Measurements from ENCODE around the gene TXNRD1.

TXNRD1 gene

GRCh38 chr12:104182144-104182543 lies 33.4 kb upstream of the TXNRD1 start:
- H3K79me2 ChIP-seq (ENCODE audit: control insufficient read depth, low read length), result no peaks in the 10 kb centered on the region
- no peaks in the 10 kb centered on the region for H3K36me3 ChIP-seq (ENCODE audit: control insufficient read depth, low read length)
- 0 out of 2 replicates have a peak, but pooled peaks cover 3% of the 10 kb centered on the region for H3K9me3 ChIP-seq (ENCODE audit: control insufficient read depth, insufficient read depth, low read length)
- no peaks in the 10 kb centered on the region for H3K9me2 ChIP-seq (replicated peaks; ENCODE audit: control insufficient read depth, low read length)
- H3K27ac ChIP-seq (ENCODE audit: low read depth, low read length), result no peak overlapping the region
- H4K20me1 ChIP-seq (ENCODE audit: control insufficient read depth, insufficient read depth, low read depth, low read length), result no peaks in the 10 kb centered on the region
- no peaks in the 10 kb centered on the region for H3F3A ChIP-seq (ENCODE audit: control insufficient read depth, insufficient read depth)
- no peaks in the 10 kb centered on the region for H3K27me3 ChIP-seq (ENCODE audit: control insufficient read depth, low read length)
- no peak for TF ChIP-seq CTCF (IDR thresholded peaks at IDR 0.05; ENCODE audit: low read depth, low read length, poor library complexity, severe bottlenecking)
- TF ChIP-seq EZH2phosphoT487 (IDR thresholded peaks at IDR 0.05; ENCODE audit: borderline replicate concordance, low read length), result no peak
- H3K4me1 ChIP-seq (ENCODE audit: control insufficient read depth, low read length), result no peaks in the 10 kb centered on the region
- H3K4me2 ChIP-seq (ENCODE audit: low read length), result no peak overlapping the region
- no peak overlapping the region for H3K4me3 ChIP-seq (ENCODE audit: low read length)

DNA sequence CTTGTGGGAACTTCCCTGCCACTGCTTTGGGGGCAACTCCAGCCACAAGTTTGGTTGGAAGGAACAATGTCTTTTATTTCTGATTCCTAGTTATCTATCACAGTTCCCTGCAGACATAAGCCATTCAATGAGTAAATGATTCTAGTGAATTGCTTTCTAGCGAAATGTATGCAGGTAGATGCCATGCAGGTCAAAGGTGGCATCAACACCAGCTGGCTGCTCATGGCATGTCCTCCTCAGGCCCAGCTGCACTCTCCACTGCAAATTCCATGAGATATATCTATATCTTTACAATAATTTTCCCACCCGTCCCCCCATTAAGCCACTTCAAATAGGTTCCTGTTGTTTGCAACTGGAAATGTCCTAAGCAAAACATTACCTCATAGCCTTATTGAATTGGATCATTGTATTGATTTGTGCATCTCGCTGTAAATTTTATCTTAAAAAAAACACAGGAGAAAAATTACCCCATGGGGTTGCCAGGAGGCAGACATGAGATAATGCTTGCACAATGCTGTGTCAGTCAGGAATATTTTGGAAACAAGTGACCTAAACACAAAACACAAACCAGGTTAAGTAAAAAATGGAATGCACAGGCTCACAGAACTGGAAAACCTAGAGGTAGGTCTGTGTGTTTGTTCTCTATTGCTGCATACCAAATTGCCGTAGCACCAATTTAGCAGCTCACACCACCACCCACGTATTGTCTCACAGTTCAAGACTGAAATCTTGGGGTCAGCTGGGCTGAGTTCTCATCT lies 32.8 kb upstream of the TXNRD1 start:
- H3K4me2 ChIP-seq (ENCODE audit: low read length), result no peak overlapping the region
- no peaks in the 10 kb centered on the region for H4K20me1 ChIP-seq (ENCODE audit: control insufficient read depth, insufficient read depth, low read depth, low read length)
- H3K79me2 ChIP-seq (ENCODE audit: control insufficient read depth, low read length), result no peaks in the 10 kb centered on the region
- no peaks in the 10 kb centered on the region for H3K9me2 ChIP-seq (replicated peaks; ENCODE audit: control insufficient read depth, low read length)
- 0 out of 2 replicates have a peak, but pooled peaks cover 3% of the 10 kb centered on the region for H3K9me3 ChIP-seq (ENCODE audit: control insufficient read depth, insufficient read depth, low read length)
- no peak overlapping the region for H3K4me3 ChIP-seq (ENCODE audit: low read length)
- no peaks in the 10 kb centered on the region for H3F3A ChIP-seq (ENCODE audit: control insufficient read depth, insufficient read depth)
- H3K4me1 ChIP-seq (ENCODE audit: control insufficient read depth, low read length), result no peaks in the 10 kb centered on the region
- H3K36me3 ChIP-seq (ENCODE audit: control insufficient read depth, low read length), result no peaks in the 10 kb centered on the region
- H3K27ac ChIP-seq (ENCODE audit: low read depth, low read length), result no peak overlapping the region
- H3K27me3 ChIP-seq (ENCODE audit: control insufficient read depth, low read length), result no peaks in the 10 kb centered on the region
- no peak for TF ChIP-seq CTCF (IDR thresholded peaks at IDR 0.05; ENCODE audit: low read depth, low read length, poor library complexity, severe bottlenecking)
- no peak for TF ChIP-seq EZH2phosphoT487 (IDR thresholded peaks at IDR 0.05; ENCODE audit: borderline replicate concordance, low read length)

GRCh38 chr12:104183443-104183842 lies 32.1 kb upstream of the TXNRD1 start:
- no peak overlapping the region for H3K4me3 ChIP-seq (ENCODE audit: low read length)
- no peak overlapping the region for H3K4me2 ChIP-seq (ENCODE audit: low read length)
- H3K27ac ChIP-seq (ENCODE audit: low read depth, low read length), result no peak overlapping the region
- no peaks in the 10 kb centered on the region for H3F3A ChIP-seq (ENCODE audit: control insufficient read depth, insufficient read depth)
- no peaks in the 10 kb centered on the region for H3K36me3 ChIP-seq (ENCODE audit: control insufficient read depth, low read length)
- H3K9me3 ChIP-seq (ENCODE audit: control insufficient read depth, insufficient read depth, low read length), result 0 out of 2 replicates have a peak, but pooled peaks cover 3% of the 10 kb centered on the region
- H3K4me1 ChIP-seq (ENCODE audit: control insufficient read depth, low read length), result no peaks in the 10 kb centered on the region
- no peak for TF ChIP-seq CTCF (IDR thresholded peaks at IDR 0.05; ENCODE audit: low read depth, low read length, poor library complexity, severe bottlenecking)
- TF ChIP-seq EZH2phosphoT487 (IDR thresholded peaks at IDR 0.05; ENCODE audit: borderline replicate concordance, low read length), result no peak
- no peaks in the 10 kb centered on the region for H3K79me2 ChIP-seq (ENCODE audit: control insufficient read depth, low read length)
- no peaks in the 10 kb centered on the region for H3K27me3 ChIP-seq (ENCODE audit: control insufficient read depth, low read length)
- H3K9me2 ChIP-seq (replicated peaks; ENCODE audit: control insufficient read depth, low read length), result no peaks in the 10 kb centered on the region
- H4K20me1 ChIP-seq (ENCODE audit: control insufficient read depth, insufficient read depth, low read depth, low read length), result no peaks in the 10 kb centered on the region

Data from DOHH2 (cell line).